ENCODE data around the gene GRIK2. TPM values are rescaled to one million over a fixed set of nuclear protein-coding genes. Genes with fewer than 3 reads are reported as not detected.

Gene GRIK2
- total and polyA plus RNA-seq, 9 donors = 0.12 to 4.1 (median 0.89) TPM; not detected in 1

DNA sequence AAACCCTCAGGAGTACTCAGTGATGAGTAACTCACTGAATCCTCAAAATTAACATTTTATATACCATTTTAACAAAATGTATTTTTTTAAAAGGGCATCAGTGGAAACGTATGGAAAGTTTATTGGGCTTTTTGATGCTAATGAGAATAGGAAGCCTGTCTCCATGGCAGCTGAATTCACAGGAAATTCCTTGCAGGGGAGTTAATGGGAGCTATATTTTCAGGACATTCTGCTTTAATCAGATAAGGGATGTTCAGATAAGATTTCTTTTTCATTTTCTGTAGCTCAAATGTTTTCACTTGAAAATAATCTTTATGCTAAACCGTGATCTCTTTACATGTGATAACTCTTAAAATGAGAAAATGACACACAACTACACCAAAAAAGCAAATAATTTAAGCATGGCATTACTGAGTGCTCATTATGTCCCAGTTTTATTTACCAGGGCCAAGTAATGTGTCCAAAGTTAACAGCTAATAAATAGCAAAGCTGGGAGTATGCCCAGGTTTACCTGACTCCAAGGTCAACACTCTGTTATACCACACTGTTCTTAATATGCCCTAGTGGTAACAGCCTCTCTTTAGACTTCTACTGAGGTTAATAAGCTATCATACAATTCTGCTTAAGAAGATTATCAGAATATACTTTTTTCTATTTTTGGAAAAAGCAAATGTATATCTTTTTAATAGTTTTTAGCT is 348.1 kb downstream of the GRIK2 start:
- no peaks in the 10 kb centered on the region for H3K27me3 ChIP-seq
- intact Hi-C loops (cut with DNase I) = no loop called here
- H3K4me1 ChIP-seq (ENCODE audit: insufficient read depth) = no peaks in the 10 kb centered on the region
- H3K4me3 ChIP-seq = no peak overlapping the region
- TF ChIP-seq EP300 (IDR thresholded peaks at IDR 0.05) = no peak
- TF ChIP-seq POLR2A (IDR thresholded peaks at IDR 0.05) = no peak
- TF ChIP-seq, protein P1, sequence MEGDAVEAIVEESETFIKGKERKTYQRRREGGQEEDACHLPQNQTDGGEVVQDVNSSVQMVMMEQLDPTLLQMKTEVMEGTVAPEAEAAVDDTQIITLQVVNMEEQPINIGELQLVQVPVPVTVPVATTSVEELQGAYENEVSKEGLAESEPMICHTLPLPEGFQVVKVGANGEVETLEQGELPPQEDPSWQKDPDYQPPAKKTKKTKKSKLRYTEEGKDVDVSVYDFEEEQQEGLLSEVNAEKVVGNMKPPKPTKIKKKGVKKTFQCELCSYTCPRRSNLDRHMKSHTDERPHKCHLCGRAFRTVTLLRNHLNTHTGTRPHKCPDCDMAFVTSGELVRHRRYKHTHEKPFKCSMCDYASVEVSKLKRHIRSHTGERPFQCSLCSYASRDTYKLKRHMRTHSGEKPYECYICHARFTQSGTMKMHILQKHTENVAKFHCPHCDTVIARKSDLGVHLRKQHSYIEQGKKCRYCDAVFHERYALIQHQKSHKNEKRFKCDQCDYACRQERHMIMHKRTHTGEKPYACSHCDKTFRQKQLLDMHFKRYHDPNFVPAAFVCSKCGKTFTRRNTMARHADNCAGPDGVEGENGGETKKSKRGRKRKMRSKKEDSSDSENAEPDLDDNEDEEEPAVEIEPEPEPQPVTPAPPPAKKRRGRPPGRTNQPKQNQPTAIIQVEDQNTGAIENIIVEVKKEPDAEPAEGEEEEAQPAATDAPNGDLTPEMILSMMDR (IDR thresholded peaks at IDR 0.05) = no peak
- WGBS, 3 donors = 59 to 69% (median 61%) methylated on average over 2 of the region's 2 CpGs
- no peaks in the 10 kb centered on the region for H3K36me3 ChIP-seq
- H3K9me3 ChIP-seq = no peaks in the 10 kb centered on the region
- DNase-seq = no peak
- H3K27ac ChIP-seq = no peak overlapping the region

DNA sequence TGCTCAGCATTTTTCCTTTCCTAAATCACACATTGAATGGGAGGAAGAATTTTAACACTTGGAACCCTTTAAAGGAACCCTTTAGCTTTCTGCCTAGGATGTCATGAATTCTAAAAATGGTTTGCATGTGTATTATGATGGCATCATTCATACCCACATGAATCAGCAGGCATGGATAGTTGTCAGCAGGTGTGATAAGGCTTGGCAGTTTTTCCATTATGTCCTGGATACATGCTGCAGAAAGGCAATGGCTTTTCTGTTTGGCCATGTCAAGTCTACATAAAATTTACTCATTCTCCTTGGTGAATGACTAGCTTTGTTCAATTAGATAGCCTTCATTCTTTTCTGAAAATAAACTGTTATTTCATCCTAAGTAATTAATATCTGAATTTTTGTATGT is 353.7 kb downstream of the GRIK2 start:
- no peaks in the 10 kb centered on the region for H3K4me1 ChIP-seq (ENCODE audit: insufficient read depth)
- intact Hi-C loops (cut with DNase I) = no loop called here
- H3K27ac ChIP-seq = no peak overlapping the region
- H3K4me3 ChIP-seq = no peak overlapping the region
- TF ChIP-seq POLR2A (IDR thresholded peaks at IDR 0.05) (no peak), EP300 (IDR thresholded peaks at IDR 0.05) (no peak)
- no peak for DNase-seq
- H3K9me3 ChIP-seq = no peaks in the 10 kb centered on the region
- H3K36me3 ChIP-seq = no peaks in the 10 kb centered on the region
- no peaks in the 10 kb centered on the region for H3K27me3 ChIP-seq

DNA sequence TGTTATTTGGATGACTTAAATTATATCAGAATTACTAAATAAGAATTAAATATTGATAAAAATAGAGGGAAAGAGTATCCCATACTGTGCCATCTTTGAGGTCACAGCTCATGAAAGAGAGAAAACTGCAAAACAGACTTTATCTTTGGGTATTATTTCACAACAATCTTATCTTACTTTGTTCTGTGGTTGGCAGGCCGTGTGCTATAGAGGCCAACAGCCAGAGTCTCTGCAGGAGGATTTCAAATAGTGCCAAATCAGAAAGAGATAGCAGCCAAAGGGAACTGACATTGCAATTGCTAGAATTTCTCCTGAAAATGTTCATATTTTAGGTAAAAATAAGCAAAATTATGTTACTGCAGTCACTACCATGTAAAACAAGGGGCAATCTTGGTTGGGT is 354.2 kb downstream of the GRIK2 start:
- intact Hi-C loops (cut with DNase I) = no loop called here
- Histone ChIP-seq H3K36me3 (no peaks in the 10 kb centered on the region), H3K4me1 (ENCODE audit: insufficient read depth) (no peaks in the 10 kb centered on the region), H3K9me3 (no peaks in the 10 kb centered on the region), H3K27ac (no peak overlapping the region), H3K27me3 (no peaks in the 10 kb centered on the region), H3K4me3 (no peak overlapping the region)
- TF ChIP-seq EP300 (IDR thresholded peaks at IDR 0.05) = no peak
- no peak for TF ChIP-seq POLR2A (IDR thresholded peaks at IDR 0.05)
- 10 to 22% (median 12%) methylated on average over 1 of the region's 1 CpG for WGBS, 3 donors
- no peak for DNase-seq

DNA sequence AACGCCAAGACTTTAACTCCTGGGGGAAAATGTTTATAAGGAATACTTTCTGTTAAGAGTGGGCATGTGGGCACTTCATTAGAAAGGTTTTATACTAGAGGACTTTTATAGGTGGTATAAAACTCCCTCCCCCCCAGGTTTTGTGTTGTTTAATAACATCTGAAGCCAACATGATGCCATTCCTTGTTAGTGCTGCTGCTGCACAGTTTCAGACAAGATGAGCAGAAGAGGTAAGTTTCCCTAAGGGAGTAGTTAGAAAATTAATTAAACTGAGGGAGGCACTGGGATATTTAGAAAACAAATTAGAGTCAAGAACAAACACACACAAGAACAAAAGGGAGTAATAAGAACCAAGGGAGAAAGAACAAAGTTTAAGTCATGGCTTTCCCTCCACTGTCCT is 362.4 kb downstream of the GRIK2 start:
- TF ChIP-seq, protein P1 (IDR thresholded peaks at IDR 0.05) = no peak
- TF ChIP-seq EP300 (IDR thresholded peaks at IDR 0.05) (no peak), POLR2A (IDR thresholded peaks at IDR 0.05) (no peak)
- Histone ChIP-seq H3K27me3 (no peaks in the 10 kb centered on the region), H3K4me3 (no peak overlapping the region), H3K27ac (no peak overlapping the region), H3K4me1 (ENCODE audit: insufficient read depth) (no peaks in the 10 kb centered on the region), H3K36me3 (no peaks in the 10 kb centered on the region), H3K9me3 (no peaks in the 10 kb centered on the region)
- DNase-seq = no peak
- WGBS, 3 donors = 96 to 99% (median 98%) methylated on average over 1 of the region's 1 CpG
- intact Hi-C loops (cut with DNase I) = no loop called here

DNA sequence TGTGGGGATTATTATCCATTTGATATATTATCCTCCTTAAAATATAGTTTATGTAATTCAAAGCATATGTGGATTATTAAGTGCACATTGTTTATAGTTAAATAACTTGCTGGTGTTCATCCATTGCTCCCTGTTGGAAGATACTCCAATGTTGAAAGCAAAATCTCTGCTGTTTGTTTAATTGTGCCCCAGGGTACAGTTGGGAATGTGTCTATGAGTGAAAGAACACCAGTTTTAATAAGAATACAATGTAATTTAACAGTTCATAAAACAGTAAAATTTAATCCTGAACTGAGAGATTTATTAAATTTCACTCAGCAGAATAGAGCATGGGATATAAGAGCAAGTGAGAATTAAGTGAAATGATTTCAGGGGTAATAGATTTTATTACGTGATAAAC is 364.9 kb downstream of the GRIK2 start:
- Histone ChIP-seq H3K27me3 (no peaks in the 10 kb centered on the region), H3K36me3 (no peaks in the 10 kb centered on the region), H3K4me1 (ENCODE audit: insufficient read depth) (no peaks in the 10 kb centered on the region), H3K9me3 (no peaks in the 10 kb centered on the region), H3K27ac (no peak overlapping the region), H3K4me3 (no peak overlapping the region)
- no peak for DNase-seq
- TF ChIP-seq EP300 (IDR thresholded peaks at IDR 0.05) = no peak
- no peak for TF ChIP-seq POLR2A (IDR thresholded peaks at IDR 0.05)
- TF ChIP-seq, protein P1 (IDR thresholded peaks at IDR 0.05) = no peak
- 73 to 85% (median 80%) methylated on average over 1 of the region's 1 CpG for WGBS, 3 donors
- intact Hi-C loops (cut with DNase I) = no loop called here

All from ovary (tissue), 9 donors.